Adipocyte (in vitro differentiated cells): Measurements from ENCODE around the gene ZBTB7C.

Source experiments
- DNase-seq: peaks from one replicate; pipeline ENCODE4 v3.0.0-alpha.2; 2015; ENCODE audit warnings: low read depth
- H3K27me3 ChIP-seq: replicated peaks from 2 replicates; pipeline ENCODE4 v1.7.0; 2013; ENCODE audit warnings: mild to moderate bottlenecking, low read length, moderate library complexity; ENCODE audit not compliant: control insufficient read depth, insufficient read depth
- H3K36me3 ChIP-seq: 2 replicates; pipeline ENCODE4 v1.7.0; 2013; ENCODE audit warnings: low read length, mild to moderate bottlenecking, moderate library complexity; ENCODE audit not compliant: control insufficient read depth, insufficient read depth, severe bottlenecking
- H3K4me1 ChIP-seq: 2 replicates; pipeline ENCODE4 v1.7.0; 2013; ENCODE audit warnings: mild to moderate bottlenecking, low read length, moderate library complexity; ENCODE audit not compliant: control insufficient read depth, insufficient read depth
- H3K4me3 ChIP-seq: 2 replicates; pipeline ENCODE4 v1.7.0; 2013; ENCODE audit warnings: mild to moderate bottlenecking, low read length, moderate library complexity
- H3K9ac ChIP-seq: 2 replicates; pipeline ENCODE4 v1.7.0; 2013; ENCODE audit warnings: mild to moderate bottlenecking, low read length, moderate library complexity
- H3K9me3 ChIP-seq: 2 replicates; pipeline ENCODE4 v1.7.0; 2013; ENCODE audit warnings: mild to moderate bottlenecking, low read length, moderate library complexity; ENCODE audit not compliant: control insufficient read depth

Gene ZBTB7C

GRCh38 chr18:48347756-48348326 is 61.3 kb downstream of the ZBTB7C start:
- H3K36me3 ChIP-seq, result no peaks in the 10 kb centered on the region
- peaks cover 1% of the 10 kb centered on the region for H3K4me1 ChIP-seq
- no peaks in the 10 kb centered on the region for H3K9me3 ChIP-seq
- H3K4me3 ChIP-seq, result no peak overlapping the region
- DNase-seq, result no peak
- no peak overlapping the region for H3K9ac ChIP-seq
- peaks cover 8% of the 10 kb centered on the region for H3K27me3 ChIP-seq

GRCh38 chr18:48345596-48345995 is 63.6 kb downstream of the ZBTB7C start:
- no peak overlapping the region for H3K4me3 ChIP-seq
- H3K4me1 ChIP-seq, result peaks cover 12% of the 10 kb centered on the region
- H3K27me3 ChIP-seq, result peaks cover 8% of the 10 kb centered on the region
- peak; percentile 16 for DNase-seq
- H3K36me3 ChIP-seq, result no peaks in the 10 kb centered on the region
- H3K9me3 ChIP-seq, result no peaks in the 10 kb centered on the region
- no peak overlapping the region for H3K9ac ChIP-seq

- DNase-seq, result no peak
- H3K4me1 ChIP-seq, result peaks cover 12% of the 10 kb centered on the region
- no peaks in the 10 kb centered on the region for H3K9me3 ChIP-seq
- peaks cover 10% of the 10 kb centered on the region for H3K27me3 ChIP-seq
- no peak overlapping the region for H3K4me3 ChIP-seq
- no peaks in the 10 kb centered on the region for H3K36me3 ChIP-seq
- H3K9ac ChIP-seq, result no peak overlapping the region
Measured at GRCh38 chr18:48342581-48342980, 66.6 kb downstream of the ZBTB7C start.

- DNase-seq, result no peak
- Histone ChIP-seq H3K27me3 (peaks cover 10% of the 10 kb centered on the region), H3K9me3 (no peaks in the 10 kb centered on the region), H3K36me3 (no peaks in the 10 kb centered on the region), H3K4me1 (peaks cover 12% of the 10 kb centered on the region), H3K9ac (no peak overlapping the region), H3K4me3 (no peak overlapping the region)
Measured at GRCh38 chr18:48342125-48342524, 67.1 kb downstream of the ZBTB7C start.

GRCh38 chr18:48340560-48340959 is 68.6 kb downstream of the ZBTB7C start:
- H3K4me3 ChIP-seq, result no peak overlapping the region

GRCh38 chr18:48339692-48340091 is 69.5 kb downstream of the ZBTB7C start:
- peaks cover 23% of the 10 kb centered on the region for H3K4me1 ChIP-seq
- no peaks in the 10 kb centered on the region for H3K9me3 ChIP-seq
- H3K4me3 ChIP-seq, result no peak overlapping the region
- peaks cover 10% of the 10 kb centered on the region for H3K27me3 ChIP-seq
- no peak for DNase-seq
- no peak overlapping the region for H3K9ac ChIP-seq
- H3K36me3 ChIP-seq, result no peaks in the 10 kb centered on the region

More at GRCh38 chr18:48340560-48340959, 68.6 kb downstream of the ZBTB7C start:
- no peaks in the 10 kb centered on the region for H3K36me3 ChIP-seq
- peaks cover 23% of the 10 kb centered on the region for H3K4me1 ChIP-seq
- DNase-seq, result no peak
- peaks cover 10% of the 10 kb centered on the region for H3K27me3 ChIP-seq
- H3K9ac ChIP-seq, result no peak overlapping the region
- no peaks in the 10 kb centered on the region for H3K9me3 ChIP-seq

- peaks cover 23% of the 10 kb centered on the region for H3K4me1 ChIP-seq
- no peak for DNase-seq
- peaks cover 10% of the 10 kb centered on the region for H3K27me3 ChIP-seq
- no peaks in the 10 kb centered on the region for H3K9me3 ChIP-seq
- no peaks in the 10 kb centered on the region for H3K36me3 ChIP-seq
- H3K9ac ChIP-seq, result no peak overlapping the region
- no peak overlapping the region for H3K4me3 ChIP-seq
Measured at GRCh38 chr18:48338915-48339314, 70.3 kb downstream of the ZBTB7C start.

GRCh38 chr18:48337053-48337452 is 72.1 kb downstream of the ZBTB7C start:
- H3K4me1 ChIP-seq, result peaks cover 24% of the 10 kb centered on the region

GRCh38 chr18:48336332-48336731 is 72.9 kb downstream of the ZBTB7C start:
- Histone ChIP-seq H3K4me1 (peaks cover 21% of the 10 kb centered on the region), H3K27me3 (peaks cover 2% of the 10 kb centered on the region)
- no peak for DNase-seq

More at GRCh38 chr18:48337053-48337452, 72.1 kb downstream of the ZBTB7C start:
- Histone ChIP-seq H3K9ac (no peak overlapping the region), H3K4me3 (no peak overlapping the region), H3K36me3 (no peaks in the 10 kb centered on the region), H3K27me3 (peaks cover 2% of the 10 kb centered on the region), H3K9me3 (no peaks in the 10 kb centered on the region)
- no peak for DNase-seq

GRCh38 chr18:48335829-48336228 is 73.4 kb downstream of the ZBTB7C start:
- H3K4me3 ChIP-seq, result no peak overlapping the region
- no peak overlapping the region for H3K9ac ChIP-seq
- no peaks in the 10 kb centered on the region for H3K9me3 ChIP-seq
- peaks cover 2% of the 10 kb centered on the region for H3K27me3 ChIP-seq
- H3K36me3 ChIP-seq, result no peaks in the 10 kb centered on the region
- no peak for DNase-seq
- peaks cover 22% of the 10 kb centered on the region for H3K4me1 ChIP-seq

More at GRCh38 chr18:48336332-48336731, 72.9 kb downstream of the ZBTB7C start:
- Histone ChIP-seq H3K4me3 (no peak overlapping the region), H3K9ac (no peak overlapping the region), H3K9me3 (no peaks in the 10 kb centered on the region), H3K36me3 (no peaks in the 10 kb centered on the region)

- H3K36me3 ChIP-seq, result no peaks in the 10 kb centered on the region
- no peak for DNase-seq
- H3K9ac ChIP-seq, result no peak overlapping the region
- peaks cover 31% of the 10 kb centered on the region for H3K4me1 ChIP-seq
- H3K4me3 ChIP-seq, result no peak overlapping the region
- H3K27me3 ChIP-seq, result no peaks in the 10 kb centered on the region
- H3K9me3 ChIP-seq, result no peaks in the 10 kb centered on the region
Measured at GRCh38 chr18:48334845-48335244, 74.3 kb downstream of the ZBTB7C start.

GRCh38 chr18:48333563-48333962 is 75.6 kb downstream of the ZBTB7C start:
- no peak overlapping the region for H3K9ac ChIP-seq
- no peak for DNase-seq
- no peak overlapping the region for H3K4me3 ChIP-seq
- H3K27me3 ChIP-seq, result no peaks in the 10 kb centered on the region
- H3K9me3 ChIP-seq, result no peaks in the 10 kb centered on the region
- peaks cover 41% of the 10 kb centered on the region for H3K4me1 ChIP-seq
- no peaks in the 10 kb centered on the region for H3K36me3 ChIP-seq
